Measurements from ENCODE around the gene NBEAL2.

NBEAL2 gene

DNA sequence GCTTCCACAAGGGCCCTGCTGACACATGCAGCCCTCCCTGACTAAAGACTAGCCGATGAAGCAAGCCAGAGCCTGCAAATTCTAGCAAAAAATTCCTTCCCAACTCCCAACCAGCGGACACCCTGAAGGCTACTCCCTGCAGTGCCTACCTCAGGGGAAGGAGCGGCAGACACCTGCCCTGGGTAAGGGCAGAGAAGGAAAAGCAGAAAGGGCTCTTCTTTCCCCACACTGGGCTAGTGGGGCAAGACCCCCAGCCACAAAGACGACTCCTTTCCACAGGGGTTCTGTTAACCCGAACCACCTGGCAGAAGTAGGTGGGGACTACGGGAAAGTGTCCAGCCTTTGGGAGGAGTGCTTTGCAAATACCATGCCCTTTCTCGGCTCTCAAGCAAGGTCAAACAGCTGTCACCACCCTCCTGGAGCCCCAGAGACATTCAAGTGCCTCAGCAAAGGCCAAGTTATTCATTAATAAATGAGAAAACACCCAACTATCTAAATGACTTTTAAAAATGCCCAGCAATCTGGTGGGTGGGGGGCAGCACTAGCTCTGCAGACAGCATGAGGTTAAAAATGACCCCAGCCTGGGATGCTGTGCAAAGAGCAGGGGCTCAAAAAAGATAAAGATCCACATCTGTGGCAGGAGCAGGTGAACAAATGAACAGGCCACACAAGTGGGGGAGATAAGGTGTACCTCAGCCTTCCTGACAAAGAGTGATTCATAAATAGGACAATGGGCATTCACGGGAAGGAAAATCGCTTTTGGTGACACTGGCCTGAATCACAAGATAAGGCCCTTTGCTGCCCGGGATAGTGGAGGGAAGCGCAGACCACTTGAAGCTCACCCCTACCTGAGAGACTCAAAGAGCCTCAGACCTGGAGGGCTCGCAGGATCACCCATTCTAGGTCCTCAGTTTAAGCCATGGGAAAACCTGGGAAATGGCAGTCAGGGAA lies 36.0 kb upstream of the NBEAL2 start:
- DNase-seq (ENCODE audit: low spot score), result peak; percentile 38

DNA sequence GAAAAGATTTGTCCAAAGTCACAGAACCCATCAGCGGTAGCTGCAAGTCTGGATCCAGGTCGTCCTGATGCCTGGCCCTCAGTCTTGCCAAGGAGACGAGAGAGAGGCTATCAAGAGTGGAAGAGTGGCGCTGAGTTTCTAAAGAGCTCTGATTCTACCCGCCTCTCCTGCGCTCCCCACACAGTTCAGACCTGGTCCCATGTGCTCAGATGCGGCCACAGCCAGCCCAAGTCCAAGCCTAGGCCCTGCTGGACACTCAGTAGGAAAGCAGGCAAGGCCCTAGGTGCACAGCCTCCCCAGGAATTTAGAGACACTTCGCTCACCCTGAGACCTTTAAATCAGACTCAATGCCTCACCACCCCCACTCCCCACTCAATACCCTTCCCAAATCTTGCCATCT lies 35.3 kb upstream of the NBEAL2 start:
- DNase-seq (ENCODE audit: low spot score), result no peak

DNA sequence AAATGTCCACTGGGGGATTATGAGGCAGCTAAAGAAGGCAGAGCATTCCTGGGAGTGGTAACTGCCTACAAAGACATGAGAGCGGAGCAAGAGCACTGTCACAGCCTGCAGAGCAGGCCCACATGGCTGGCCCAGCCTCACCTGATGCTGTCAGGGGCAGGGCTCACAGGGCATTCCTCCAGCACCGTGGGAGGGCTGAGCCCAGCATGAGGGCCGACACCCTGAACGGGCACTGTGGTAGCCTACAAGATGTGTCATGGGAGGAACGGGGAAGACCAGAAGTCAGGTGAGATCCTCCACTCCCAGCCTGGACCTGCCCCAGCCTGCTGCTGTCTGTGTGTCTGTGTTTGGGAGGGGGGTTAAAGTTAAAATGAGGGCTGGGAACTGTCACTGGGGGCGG lies 33.0 kb upstream of the NBEAL2 start:
- peak; percentile 62 for DNase-seq (ENCODE audit: low spot score)

DNA sequence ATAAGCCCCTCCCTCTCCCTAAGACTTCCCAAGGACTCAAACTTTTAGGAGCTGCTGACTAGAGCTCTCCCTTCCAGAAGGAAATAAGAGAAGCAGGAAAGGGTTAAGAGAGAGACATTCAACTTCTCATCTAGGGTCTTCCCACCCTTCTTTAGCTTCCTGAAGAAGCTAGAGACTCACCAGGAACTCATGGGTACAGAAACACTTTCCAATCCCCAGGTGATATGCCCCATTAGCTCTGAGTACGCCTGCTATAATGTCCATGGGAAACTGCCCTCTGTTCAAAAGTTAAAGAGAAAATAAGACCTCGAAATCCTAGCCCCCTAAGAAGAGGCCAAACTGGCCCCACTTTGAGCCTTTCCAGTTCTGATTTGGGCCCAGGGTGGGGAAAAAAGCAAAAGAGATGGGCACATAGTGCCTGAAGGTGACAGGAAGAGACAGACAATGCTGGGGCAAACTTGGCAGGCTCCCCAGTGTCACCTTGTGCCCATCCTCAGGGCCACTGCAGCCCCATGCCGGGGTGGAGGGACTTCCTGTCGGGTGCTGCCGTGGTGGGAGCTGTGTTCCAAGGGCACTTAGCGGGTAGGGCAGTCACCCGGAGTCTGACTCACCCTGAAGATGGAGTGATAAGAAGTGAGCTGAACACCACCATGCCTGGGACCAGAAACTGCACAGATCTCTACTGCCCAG lies 32.5 kb upstream of the NBEAL2 start:
- peak; percentile 61 for DNase-seq (ENCODE audit: low spot score)

DNA sequence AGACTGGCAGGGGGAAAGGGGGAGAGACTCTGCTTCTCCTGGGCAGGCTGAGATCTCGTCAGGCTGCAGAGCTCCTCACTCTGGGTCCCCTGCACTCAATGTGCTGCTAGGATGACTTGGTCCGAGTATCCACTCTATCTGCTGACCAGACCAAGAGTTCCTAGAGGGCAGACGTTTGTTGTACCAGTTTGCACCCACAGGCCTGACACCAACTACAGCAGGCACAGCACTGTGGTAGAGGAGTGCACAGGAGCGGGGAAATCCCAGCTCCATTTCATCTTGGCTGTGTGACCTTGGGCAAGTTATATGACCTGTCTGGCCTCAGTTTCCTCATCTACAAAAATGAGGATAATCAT lies 31.9 kb upstream of the NBEAL2 start:
- DNase-seq (ENCODE audit: low spot score), result no peak

DNA sequence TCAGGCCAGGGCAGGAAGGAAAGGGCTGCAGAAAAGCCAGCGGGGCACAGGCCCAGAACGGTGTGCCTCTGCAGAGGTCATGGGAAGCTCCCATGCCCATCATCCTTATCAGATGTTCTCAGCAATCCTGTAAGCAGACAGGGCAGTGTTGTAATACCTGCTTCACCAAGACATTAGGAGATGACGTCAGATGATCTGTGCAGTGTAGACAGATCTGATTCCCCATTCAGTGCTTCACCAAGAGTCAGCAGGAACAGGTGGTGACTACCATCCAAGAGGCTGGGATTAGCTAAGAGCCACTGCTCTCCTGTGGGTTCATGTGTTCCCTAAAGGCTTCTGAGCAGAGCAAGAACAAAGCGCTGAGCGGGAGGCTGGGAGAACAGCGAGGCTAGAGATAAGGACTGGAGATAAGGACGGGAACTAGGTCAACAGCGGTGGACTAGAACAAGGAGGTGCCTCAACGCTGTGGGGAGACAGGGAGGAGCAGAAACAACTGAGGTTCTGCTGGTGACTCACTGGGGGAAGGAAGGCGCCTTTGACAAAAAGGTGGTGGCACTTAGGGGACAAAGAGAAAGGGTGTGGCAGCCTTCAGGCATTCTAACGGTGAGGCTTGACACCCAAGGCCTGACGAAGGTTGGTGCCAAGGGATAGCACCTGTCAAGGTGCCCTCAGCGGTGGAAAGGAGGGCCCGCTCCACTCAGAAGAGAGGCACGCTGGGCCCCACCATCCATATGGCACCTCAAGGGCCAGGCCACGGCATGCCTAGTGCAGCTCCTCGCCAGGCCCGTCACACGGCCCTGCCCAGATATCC lies 31.3 kb upstream of the NBEAL2 start:
- peak; percentile 93 for DNase-seq (ENCODE audit: low spot score)

DNA sequence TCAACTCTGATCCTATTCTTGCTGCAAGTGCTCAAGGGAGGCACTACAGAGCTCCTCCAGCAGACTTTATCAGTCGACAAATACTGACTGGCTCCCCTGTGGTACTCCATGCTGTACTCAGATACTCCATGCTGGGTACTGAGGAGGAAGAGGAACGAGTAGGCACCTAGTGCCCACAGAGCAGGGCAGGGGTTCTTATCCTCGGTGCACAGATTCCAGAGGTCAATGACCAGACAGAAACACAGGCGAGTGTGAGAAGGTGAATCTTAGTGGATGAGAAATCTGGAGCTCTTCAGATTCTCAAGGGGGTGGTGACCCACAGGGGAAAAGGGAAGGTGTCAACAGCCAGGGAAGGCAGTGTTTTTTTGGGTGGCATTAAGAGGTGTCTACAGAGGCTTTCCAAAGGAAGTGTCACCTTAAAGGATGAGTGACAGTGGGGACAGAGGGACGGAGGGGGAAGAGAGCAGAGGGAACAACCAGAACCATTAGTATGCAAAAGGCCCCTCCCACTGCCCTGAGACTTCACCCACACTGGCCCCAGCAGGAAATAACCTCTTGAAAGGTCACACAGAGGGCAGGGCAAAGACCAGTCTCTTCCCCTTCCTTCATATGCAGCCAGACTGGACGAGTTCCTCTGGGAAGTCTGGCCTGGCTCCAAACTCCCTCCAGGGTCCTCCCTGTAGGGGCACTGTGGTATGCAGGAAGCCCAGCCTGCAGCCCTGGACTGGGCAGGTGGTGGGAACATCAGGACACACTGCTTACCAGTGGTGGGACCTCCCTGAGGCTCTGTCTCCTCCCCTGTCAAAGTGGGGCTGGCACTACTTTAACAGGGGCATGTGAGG lies 30.4 kb upstream of the NBEAL2 start:
- no peak for DNase-seq (ENCODE audit: low spot score)

GRCh38 chr3:46950177-46950576 lies 29.3 kb upstream of the NBEAL2 start:
- DNase-seq (ENCODE audit: low spot score), result no peak

GRCh38 chr3:46950650-46951241 lies 28.7 kb upstream of the NBEAL2 start:
- no peak for DNase-seq (ENCODE audit: low spot score)

DNA sequence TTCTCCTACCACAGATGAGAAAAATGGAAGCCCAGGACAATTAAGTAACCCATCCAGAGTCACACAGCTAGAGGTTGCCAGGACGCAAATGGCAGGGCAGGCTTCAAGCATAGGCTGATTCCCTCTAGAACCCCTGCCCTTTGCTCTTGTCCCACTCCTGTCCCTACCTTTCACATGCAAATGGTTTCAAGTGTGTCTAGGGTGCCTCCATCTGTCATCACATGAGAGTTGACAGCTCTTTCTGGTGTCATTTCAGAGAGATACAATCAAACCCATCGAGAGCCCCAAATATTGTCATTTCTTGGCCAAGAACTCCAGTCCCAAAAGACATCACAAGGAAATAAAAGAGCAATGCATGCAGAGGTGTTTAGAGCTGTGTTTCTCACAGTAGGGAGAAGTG lies 26.7 kb upstream of the NBEAL2 start:
- no peak for DNase-seq (ENCODE audit: low spot score)

- DNase-seq (ENCODE audit: low spot score), result no peak
These were observed 26.0 kb upstream of the NBEAL2 start for GRCh38 chr3:46953234-46954010.

GRCh38 chr3:46954178-46954577 lies 25.3 kb upstream of the NBEAL2 start:
- DNase-seq (ENCODE audit: low spot score), result no peak

GRCh38 chr3:46955157-46955556 lies 24.3 kb upstream of the NBEAL2 start:
- DNase-seq (ENCODE audit: low spot score), result no peak

- DNase-seq (ENCODE audit: low spot score), result no peak
These were observed 23.6 kb upstream of the NBEAL2 start for GRCh38 chr3:46955801-46956259.

DNA sequence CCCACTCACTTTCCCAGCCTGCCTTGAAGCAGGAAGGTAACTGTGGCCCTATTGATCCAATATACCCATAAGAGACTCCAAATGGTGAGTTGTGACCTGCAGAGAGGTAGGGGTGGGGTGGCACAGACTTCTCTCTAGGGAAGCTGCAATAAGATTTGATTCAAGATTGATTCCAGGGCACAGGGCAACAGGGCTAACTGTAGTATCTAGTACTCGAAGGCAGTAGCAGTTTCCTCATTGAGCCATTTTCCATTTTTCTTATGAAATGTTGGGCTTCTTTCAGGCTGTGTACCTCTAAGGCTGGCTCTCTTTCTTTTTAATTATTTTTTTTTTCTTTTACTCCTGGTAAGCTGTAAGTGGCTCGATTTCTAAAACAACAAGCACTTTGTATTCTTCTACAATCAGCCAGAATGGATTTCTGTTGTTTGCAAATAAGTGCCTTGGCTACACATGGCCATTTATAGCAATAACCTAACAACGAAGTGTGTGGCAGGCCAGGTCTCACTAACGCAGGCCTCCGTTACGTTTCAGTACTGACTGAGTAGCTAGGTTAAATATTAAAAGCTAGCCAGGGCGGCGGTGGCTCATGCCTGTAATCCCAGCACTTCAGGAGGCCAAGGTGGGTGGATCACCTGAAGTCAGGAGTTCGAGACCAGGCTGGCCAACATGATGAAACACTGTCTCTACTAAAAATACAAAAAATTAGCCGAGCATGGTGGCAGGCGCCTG lies 22.2 kb upstream of the NBEAL2 start:
- no peak for DNase-seq (ENCODE audit: low spot score)

DNA sequence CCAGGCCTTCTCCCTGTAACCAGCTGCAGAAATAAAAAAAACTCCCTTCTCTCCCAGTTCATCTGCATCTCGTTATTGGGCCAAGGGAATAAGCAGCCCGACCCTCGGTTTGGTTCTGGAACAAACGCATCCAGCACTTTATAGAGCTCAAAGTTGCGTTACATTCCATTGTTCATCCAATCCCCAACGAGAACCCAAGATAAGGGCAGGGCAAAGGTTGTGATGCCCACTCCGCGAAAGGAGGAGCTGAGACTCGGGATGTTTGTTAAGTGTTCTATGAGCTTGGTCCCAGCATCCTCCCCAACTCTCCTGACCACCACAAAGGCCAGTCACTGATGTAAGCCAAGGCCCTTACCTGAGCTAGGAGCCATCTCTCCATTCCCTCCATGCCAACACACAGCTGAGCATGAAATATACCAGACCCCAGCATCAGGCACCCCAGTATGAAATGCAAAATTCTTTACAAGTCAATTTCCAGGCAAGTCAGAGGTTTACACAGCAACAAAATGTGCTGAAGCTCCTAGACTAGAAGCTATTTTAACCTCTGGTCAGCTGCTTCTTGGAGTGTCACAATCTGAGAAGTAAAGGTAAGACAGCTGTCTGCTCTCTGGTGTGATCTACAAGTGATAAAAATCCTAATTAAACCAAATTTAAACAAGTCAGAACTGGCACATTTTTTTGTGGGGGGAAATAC lies 20.9 kb upstream of the NBEAL2 start:
- DNase-seq (ENCODE audit: low spot score), result no peak

DNA sequence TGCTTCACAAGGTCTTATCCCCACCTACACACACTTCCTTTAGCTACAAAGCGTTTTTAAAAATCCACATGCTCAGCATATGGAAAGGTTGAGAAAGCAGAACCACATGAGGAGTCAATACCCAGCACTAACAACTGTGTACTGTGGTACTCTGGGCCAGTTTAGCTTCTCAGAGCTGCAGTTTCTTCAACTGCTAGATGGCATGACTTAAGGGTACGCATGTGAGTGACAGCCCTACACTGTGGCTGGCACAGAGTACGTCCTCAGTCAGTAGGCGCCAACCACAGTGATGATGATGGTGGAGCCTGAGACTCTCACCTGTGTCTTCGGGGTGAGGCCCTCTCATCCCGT lies 20.3 kb upstream of the NBEAL2 start:
- no peak for DNase-seq (ENCODE audit: low spot score)

- no peak for DNase-seq (ENCODE audit: low spot score)
These were observed 19.3 kb upstream of the NBEAL2 start for GRCh38 chr3:46960081-46960701.

DNA sequence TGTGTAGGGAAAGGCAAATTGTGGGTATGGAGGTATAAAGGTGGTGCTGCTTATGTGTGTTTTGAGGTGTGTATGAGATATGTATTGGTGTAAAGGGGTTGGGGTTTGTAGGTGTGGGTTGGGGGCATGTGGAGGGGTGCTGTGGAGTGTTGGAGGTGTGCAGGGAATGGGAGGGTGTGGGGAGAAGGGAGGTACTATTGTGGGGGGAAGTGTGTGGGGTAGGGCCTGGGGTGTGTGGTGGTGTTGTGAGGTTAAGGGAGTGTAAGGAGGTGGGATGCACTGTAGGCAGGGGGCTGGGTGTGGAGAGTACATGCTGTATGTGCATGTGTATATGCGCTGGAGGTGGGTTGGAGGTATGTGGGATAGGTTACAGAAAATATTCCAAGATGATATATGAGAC lies 18.6 kb upstream of the NBEAL2 start:
- no peak for DNase-seq (ENCODE audit: low spot score)

Data from LoVo (cell line).